Endothelial cell of umbilical vein (primary cell): ENCODE data around the gene DCTD. TPM values are rescaled to one million over a fixed set of nuclear protein-coding genes. Genes with fewer than 3 reads are reported as not detected.

ENCODE experiments used
- BruUV-seq: library from RNA; stranded (reverse); fragments of 400-500 nt; replicated peaks from 2 replicates; lab custom pipeline; 2021; lab: Mats Ljungman, UMichigan
- CTCF ChIA-PET: fragments of 300-600, 350-600 bp; sonication (Branson Sonifier 250); formaldehyde crosslinking; loops from one replicate; lab custom pipeline; 2021; ENCODE audit warnings: antibody characterized with exemption, inconsistent platforms; lab: Charles Lee
- POLR2A ChIA-PET: fragments of 300-600, 350-600 bp; sonication (Branson Sonifier 250); formaldehyde crosslinking; loops from one replicate; lab custom pipeline; 2021; ENCODE audit warnings: antibody characterized with exemption, inconsistent platforms; lab: Charles Lee
- DNase-seq: peaks from one replicate; pipeline ENCODE4 v3.0.0-alpha.2; 2011; ENCODE audit warnings: low read depth, low spot score
- FAIRE-seq: peaks from 2 replicates; lab custom pipeline; 2011; peaks lifted over from hg19 to GRCh38; lab: Jason Lieb, UNC
- H2AFZ ChIP-seq: 2 replicates; pipeline ENCODE4 v1.6.0; 2012; ENCODE audit warnings: low read depth, low read length, control low read depth, inconsistent platforms
- H3K27ac ChIP-seq: 2 replicates; pipeline ENCODE4 v1.5.1; 2011; ENCODE audit warnings: low read depth, mild to moderate bottlenecking, control low read depth, low read length, moderate library complexity; ENCODE audit not compliant: insufficient read depth
- H3K27me3 ChIP-seq, 2 experiments: 2 replicates each; pipeline versions ENCODE4 v1.6.0 to v1.6.1; 2011; ENCODE audit warnings: low read length in 2 of 2, mixed read lengths in 1 of 2; ENCODE audit not compliant: control insufficient read depth in 2 of 2, insufficient read depth in 2 of 2
- H3K36me3 ChIP-seq, 2 experiments: 2 replicates in 1 of 2; 3 replicates in 1 of 2; pipeline ENCODE4 v1.5.1; 2011; ENCODE audit warnings: low read length in 2 of 2, mild to moderate bottlenecking in 1 of 2, moderate library complexity in 1 of 2; ENCODE audit not compliant: control insufficient read depth in 2 of 2, insufficient read depth in 2 of 2; ENCODE audit errors: extremely low read depth in 1 of 2
- H3K4me1 ChIP-seq: 3 replicates; pipeline ENCODE4 v1.5.1; 2011; ENCODE audit warnings: mild to moderate bottlenecking, low read length; ENCODE audit not compliant: control insufficient read depth, insufficient read depth; ENCODE audit errors: extremely low read depth
- H3K4me2 ChIP-seq: 2 replicates; pipeline ENCODE4 v1.6.1; 2011; ENCODE audit warnings: low read length, control low read depth, mixed read lengths; ENCODE audit not compliant: insufficient read depth
- H3K4me3 ChIP-seq, 3 experiments: fragments of 200-600 bp in 1 of 3; sonication (generic), shearing (Covaris generic) in 1 of 3; replicated peaks in 1 of 3; 2 replicates each; pipeline ENCODE4 v1.5.1; 2011 to 2016; ENCODE audit warnings: control low read depth in 3 of 3, low read length in 3 of 3, mild to moderate bottlenecking in 2 of 3, inconsistent platforms in 1 of 3, low read depth in 1 of 3, moderate library complexity in 1 of 3; ENCODE audit not compliant: insufficient read depth in 1 of 3
- H3K79me2 ChIP-seq: 2 replicates; pipeline ENCODE4 v1.6.0; 2012; ENCODE audit warnings: low read length, inconsistent platforms; ENCODE audit not compliant: control insufficient read depth, insufficient read depth
- H3K9ac ChIP-seq: replicated peaks from 2 replicates; pipeline ENCODE3; 2011; ENCODE audit warnings: low read length, control low read depth; ENCODE audit not compliant: insufficient read depth; ENCODE audit errors: extremely low read depth
- H3K9me1 ChIP-seq: replicated peaks from 3 replicates; pipeline ENCODE4 v1.6.0; 2011; ENCODE audit warnings: mild to moderate bottlenecking, low read length; ENCODE audit not compliant: control insufficient read depth, insufficient read depth; ENCODE audit errors: extremely low read depth
- H3K9me3 ChIP-seq: replicated peaks from 2 replicates; pipeline ENCODE4 v1.5.1; 2012; ENCODE audit warnings: low read length, inconsistent platforms; ENCODE audit not compliant: control insufficient read depth, insufficient read depth
- H4K20me1 ChIP-seq: replicated peaks from 2 replicates; pipeline ENCODE3; 2011; ENCODE audit warnings: mild to moderate bottlenecking, low read length; ENCODE audit not compliant: control insufficient read depth, insufficient read depth; ENCODE audit errors: extremely low read depth
- EZH2 ChIP-seq: IDR thresholded peaks from 2 replicates; pipeline ENCODE4 v1.6.1; 2012; ENCODE audit warnings: borderline replicate concordance, low read depth, mild to moderate bottlenecking, moderate library complexity, low read length, inconsistent platforms; ENCODE audit not compliant: severe bottlenecking
- FOS ChIP-seq: IDR thresholded peaks from 2 replicates; pipeline ENCODE4 v1.6.1; 2011; ENCODE audit warnings: mild to moderate bottlenecking, low read length, moderate library complexity, borderline replicate concordance; ENCODE audit not compliant: insufficient read depth
- GATA2 ChIP-seq: IDR thresholded peaks from 2 replicates; pipeline ENCODE4 v1.7.0; 2011; ENCODE audit warnings: low read depth, mild to moderate bottlenecking, moderate library complexity, mixed read lengths, low read length; ENCODE audit not compliant: insufficient read length, insufficient read depth
- JUN ChIP-seq: IDR thresholded peaks from 2 replicates; pipeline ENCODE4 v1.6.1; 2011; ENCODE audit warnings: borderline replicate concordance, low read depth; ENCODE audit not compliant: insufficient read length, insufficient read depth
- POLR2A ChIP-seq: IDR thresholded peaks from 2 replicates; pipeline ENCODE4 v1.6.1; 2012; ENCODE audit warnings: low read depth, mild to moderate bottlenecking, control low read depth, low read length
- POLR2AphosphoS5 ChIP-seq: IDR thresholded peaks from 2 replicates; pipeline ENCODE4 v1.6.1; 2012; ENCODE audit warnings: low read depth, mild to moderate bottlenecking, control low read depth, low read length, moderate library complexity; ENCODE audit not compliant: insufficient read depth
- dilution Hi-C: fragments of 300-500 bp; cut with MboI; formaldehyde crosslinking; loops from one replicate; pipeline ENCODE4 v1.15.0; 2019; ENCODE audit warnings: low sequenced_read_pairs; ENCODE audit not compliant: extremely low pct_ligation_motif_present
- intact Hi-C: fragments of 100-400 bp; cut with micrococcal nuclease; formaldehyde crosslinking; loops from one replicate; pipeline ENCODE4 v1.10.0; 2022
- polyA plus RNA-seq, 4 experiments: library from polyadenylated mRNA; depleted of rRNA in 3 of 4; stranded (reverse) in 3 of 4; unstranded in 1 of 4; fragments of >200 nt; gene quantifications; 2 replicates each; pipeline versions ENCODE4 v1.2.1 to v1.2.3, GENCODE V29; 2011 to 2012; ENCODE audit warnings: missing spikeins in 1 of 4
- total RNA-seq: library from RNA; stranded (reverse); gene quantifications from 2 replicates; pipeline ENCODE4 v1.2.3, GENCODE V29; 2021
- TF ChIP-seq, protein P1 (sequence below), 2 donors: IDR thresholded peaks; 1 replicate in 1 of 2; 2 replicates in 1 of 2; pipeline ENCODE4 v1.5.1; 2011; ENCODE audit warnings: low read length in 2 of 2, mild to moderate bottlenecking in 2 of 2, moderate library complexity in 2 of 2, control low read depth in 1 of 2, inconsistent platforms in 1 of 2, low read depth in 1 of 2; ENCODE audit not compliant: insufficient read depth in 1 of 2; ENCODE audit errors: extremely low read depth in 1 of 2

Gene DCTD
- total and polyA plus RNA-seq, 2 donors (not counting 3 experiments of a cell fraction or from before 2014, with no cell fraction given), result 105 to 111 TPM

DNA sequence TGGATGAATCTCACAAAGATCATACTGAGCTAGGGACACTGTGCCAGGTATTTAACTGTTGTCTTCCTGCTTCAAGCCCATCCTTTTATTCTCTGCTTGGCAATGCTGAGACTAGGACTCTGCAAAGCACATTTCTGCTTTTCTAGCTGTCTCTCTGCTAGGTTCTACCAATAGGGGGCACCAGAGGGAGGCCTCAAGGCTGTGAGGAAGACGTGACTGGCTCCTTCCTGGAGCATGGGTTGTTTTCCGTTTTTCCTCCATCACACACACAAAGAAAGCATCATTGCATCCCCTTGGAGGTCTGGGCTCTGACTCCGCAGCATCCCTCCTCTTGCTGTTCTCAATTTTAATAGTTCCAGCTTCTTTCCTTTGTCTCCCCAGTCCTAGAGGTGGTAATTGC is 10.9 kb upstream of the DCTD start:
- dilution Hi-C loops (no loop called here), intact Hi-C loops (loop anchor here (5.0 kb wide), 2 partner anchors 121 to 286 kb away; no protein-coding TSS in a partner anchor)
- Histone ChIP-seq H3K79me2 (no peaks in the 10 kb centered on the region), H2AFZ (no peak overlapping the region), H3K9me3 (no peaks in the 10 kb centered on the region), H3K27ac (no peak overlapping the region), H3K27me3 (peaks cover 11 to 24% of the 10 kb centered on the region in 2 experiments), H3K36me3 (no peaks in the 10 kb centered on the region), H3K9me1 (no peaks in the 10 kb centered on the region), H3K4me1 (no peaks in the 10 kb centered on the region), H3K4me3 (no peak overlapping the region), H4K20me1 (no peaks in the 10 kb centered on the region), H3K9ac (no peak overlapping the region), H3K4me2 (no peak overlapping the region)
- DNase-seq, result no peak
- FAIRE-seq, result no peak
- no peak for TF ChIP-seq POLR2A
- no peak for TF ChIP-seq FOS
- TF ChIP-seq, protein P1, sequence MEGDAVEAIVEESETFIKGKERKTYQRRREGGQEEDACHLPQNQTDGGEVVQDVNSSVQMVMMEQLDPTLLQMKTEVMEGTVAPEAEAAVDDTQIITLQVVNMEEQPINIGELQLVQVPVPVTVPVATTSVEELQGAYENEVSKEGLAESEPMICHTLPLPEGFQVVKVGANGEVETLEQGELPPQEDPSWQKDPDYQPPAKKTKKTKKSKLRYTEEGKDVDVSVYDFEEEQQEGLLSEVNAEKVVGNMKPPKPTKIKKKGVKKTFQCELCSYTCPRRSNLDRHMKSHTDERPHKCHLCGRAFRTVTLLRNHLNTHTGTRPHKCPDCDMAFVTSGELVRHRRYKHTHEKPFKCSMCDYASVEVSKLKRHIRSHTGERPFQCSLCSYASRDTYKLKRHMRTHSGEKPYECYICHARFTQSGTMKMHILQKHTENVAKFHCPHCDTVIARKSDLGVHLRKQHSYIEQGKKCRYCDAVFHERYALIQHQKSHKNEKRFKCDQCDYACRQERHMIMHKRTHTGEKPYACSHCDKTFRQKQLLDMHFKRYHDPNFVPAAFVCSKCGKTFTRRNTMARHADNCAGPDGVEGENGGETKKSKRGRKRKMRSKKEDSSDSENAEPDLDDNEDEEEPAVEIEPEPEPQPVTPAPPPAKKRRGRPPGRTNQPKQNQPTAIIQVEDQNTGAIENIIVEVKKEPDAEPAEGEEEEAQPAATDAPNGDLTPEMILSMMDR (IDR thresholded peaks at IDR 0.05; ENCODE audit: extremely low read depth in 1 of 2, insufficient read depth in 1 of 2, low read depth in 1 of 2, low read length in 2 of 2), result peak in 1 of 2 donors; percentile 13
- ChIA-PET POLR2A (no interaction called here), CTCF (interaction anchor here (1.1 to 6.4 kb wide), 4 partner anchors 10 to 479 kb away, joined by 3 to 39 read pairs (median 13); no protein-coding TSS in a partner anchor)
- no TSS peak for BruUV-seq

DNA sequence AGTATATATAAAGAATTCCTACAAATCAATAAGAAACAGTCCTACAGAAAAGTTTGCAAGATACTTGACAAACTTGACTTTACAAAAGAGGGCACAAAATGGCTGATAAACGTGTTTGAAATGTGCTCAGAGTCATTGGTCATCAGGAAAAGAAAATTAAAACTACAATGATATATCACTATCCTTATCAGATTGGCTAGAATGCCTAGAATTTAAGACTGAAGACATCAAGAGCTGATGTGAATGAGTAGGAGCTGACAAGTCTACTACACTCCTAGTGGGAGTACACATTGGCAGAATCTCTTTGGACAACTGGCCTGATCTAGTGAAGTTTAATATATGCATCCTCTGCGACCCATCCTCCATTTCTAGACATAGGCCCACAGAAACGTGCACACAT is 10.3 kb upstream of the DCTD start:
- Histone ChIP-seq H4K20me1 (no peaks in the 10 kb centered on the region), H3K9ac (no peak overlapping the region), H3K9me1 (no peaks in the 10 kb centered on the region), H3K27ac (no peak overlapping the region), H3K36me3 (no peaks in the 10 kb centered on the region), H2AFZ (no peak overlapping the region), H3K4me2 (no peak overlapping the region), H3K9me3 (no peaks in the 10 kb centered on the region), H3K79me2 (no peaks in the 10 kb centered on the region), H3K4me1 (no peaks in the 10 kb centered on the region), H3K27me3 (peaks cover 11 to 29% of the 10 kb centered on the region in 2 experiments), H3K4me3 (no peak overlapping the region)
- FAIRE-seq, result no peak
- CTCF ChIA-PET, result interaction anchor here (0.9 to 6.4 kb wide), 5 partner anchors 10 to 1785 kb away, joined by 3 to 39 read pairs (median 4); no protein-coding TSS in a partner anchor
- no peak for DNase-seq
- intact Hi-C loops, result loop anchor here (5.0 kb wide), 2 partner anchors 120 to 285 kb away; no protein-coding TSS in a partner anchor
- no TSS peak for BruUV-seq
- TF ChIP-seq GATA2, result no peak
- no peak for TF ChIP-seq POLR2AphosphoS5
- no peak for TF ChIP-seq POLR2A
- TF ChIP-seq EZH2, result no peak
- TF ChIP-seq JUN, result no peak
- TF ChIP-seq, protein P1 (IDR thresholded peaks at IDR 0.05; ENCODE audit: extremely low read depth in 1 of 2, insufficient read depth in 1 of 2, low read depth in 1 of 2, low read length in 2 of 2), result no peak
- dilution Hi-C loops, result no loop called here
- POLR2A ChIA-PET, result no interaction called here
